PC-9 (cell line): ENCODE data around the gene TDRD5. TPM values are rescaled to one million over a fixed set of nuclear protein-coding genes. Genes with fewer than 3 reads are reported as not detected.

Experiments
- BruUV-seq: library from RNA; stranded (reverse); fragments of 400-500 nt; replicated peaks from 2 replicates; lab custom pipeline; 2021; lab: Mats Ljungman, UMichigan
- CTCF ChIA-PET: fragments of 300-600 bp; sonication (Branson Sonifier 250); formaldehyde crosslinking; loops from one replicate; lab custom pipeline; 2022; ENCODE audit warnings: antibody characterized with exemption; lab: Charles Lee
- POLR2A ChIA-PET: fragments of 300-600 bp; sonication (Branson Sonifier 250); formaldehyde crosslinking; loops from one replicate; lab custom pipeline; 2022; ENCODE audit warnings: antibody characterized with exemption; ENCODE audit not compliant: unreplicated experiment; lab: Charles Lee
- DNase-seq, 2 experiments: peaks; one replicate each; pipeline versions ENCODE4 v3.0.0 to v3.0.0-alpha.2; 2015 to 2022; ENCODE audit warnings: mixed read lengths in 1 of 2
- H2AFZ ChIP-seq: fragments of 200-600 bp; sonication (generic); 2 replicates; pipeline ENCODE4 v1.8.1; 2017; ENCODE audit warnings: antibody characterized with exemption
- H3F3A ChIP-seq: fragments of 200-600 bp; sonication (generic); 2 replicates; pipeline ENCODE4 v1.8.1; 2017; ENCODE audit warnings: antibody characterized with exemption, mild to moderate bottlenecking, low read depth; ENCODE audit not compliant: insufficient read depth
- H3K27ac ChIP-seq: fragments of 200-600 bp; sonication (generic); 2 replicates; pipeline ENCODE4 v1.6.1; 2016; ENCODE audit warnings: mixed run types
- H3K27me3 ChIP-seq: fragments of 200-600 bp; sonication (generic); 2 replicates; pipeline ENCODE4 v1.6.1; 2016; ENCODE audit warnings: low read depth, mixed run types; ENCODE audit not compliant: insufficient read depth
- H3K36me3 ChIP-seq: fragments of 200-600 bp; sonication (generic); 2 replicates; pipeline ENCODE4 v1.6.1; 2016; ENCODE audit warnings: low read depth, mixed run types
- H3K4me1 ChIP-seq: fragments of 200-600 bp; sonication (generic); replicated peaks from 2 replicates; pipeline ENCODE4 v1.6.1; 2016; ENCODE audit warnings: mixed run types; ENCODE audit not compliant: insufficient read depth
- H3K4me2 ChIP-seq: fragments of 200-600 bp; sonication (generic); 2 replicates; pipeline ENCODE4 v1.6.1; 2017; ENCODE audit warnings: mixed run types
- H3K4me3 ChIP-seq: fragments of 200-600 bp; sonication (generic); 2 replicates; pipeline ENCODE4 v1.6.1; 2016; ENCODE audit warnings: mixed run types
- H3K79me2 ChIP-seq: fragments of 200-600 bp; sonication (generic); 2 replicates; pipeline ENCODE4 v1.6.1; 2017; ENCODE audit warnings: low read depth, mixed run types
- H3K9me2 ChIP-seq: fragments of 200-600 bp; sonication (generic); 2 replicates; pipeline ENCODE4 v1.8.1; 2017; ENCODE audit warnings: mild to moderate bottlenecking; ENCODE audit not compliant: insufficient read depth
- H3K9me3 ChIP-seq: fragments of 200-600 bp; sonication (generic); 2 replicates; pipeline ENCODE4 v1.8.1; 2016; ENCODE audit warnings: low read depth; ENCODE audit not compliant: insufficient read depth
- H4K20me1 ChIP-seq: fragments of 200-600 bp; sonication (generic); 2 replicates; pipeline ENCODE4 v1.8.1; 2017; ENCODE audit not compliant: insufficient read depth
- EZH2 ChIP-seq: fragments of 200-600 bp; sonication (generic); IDR thresholded peaks from 2 replicates; pipeline ENCODE4 v1.8.0; 2017; ENCODE audit warnings: antibody characterized with exemption, low read depth
- intact Hi-C: fragments of 100-400 bp; cut with micrococcal nuclease; formaldehyde crosslinking; loops from one replicate; pipeline ENCODE4 v1.10.0; 2022; ENCODE audit not compliant: unreplicated experiment
- total RNA-seq: library from RNA; stranded (reverse); gene quantifications from 2 replicates; pipeline ENCODE4 v1.2.3, GENCODE V29; 2021
- TF ChIP-seq, protein P1 (sequence below): fragments of 200-600 bp; sonication (generic); conservative IDR thresholded peaks from 2 replicates; pipeline ENCODE4 v1.6.1; 2017; ENCODE audit warnings: mixed run types, antibody characterized with exemption, mild to moderate bottlenecking, moderate library complexity

Gene TDRD5
- total RNA-seq, 1 experiment from 2014 or later, result not detected

DNA sequence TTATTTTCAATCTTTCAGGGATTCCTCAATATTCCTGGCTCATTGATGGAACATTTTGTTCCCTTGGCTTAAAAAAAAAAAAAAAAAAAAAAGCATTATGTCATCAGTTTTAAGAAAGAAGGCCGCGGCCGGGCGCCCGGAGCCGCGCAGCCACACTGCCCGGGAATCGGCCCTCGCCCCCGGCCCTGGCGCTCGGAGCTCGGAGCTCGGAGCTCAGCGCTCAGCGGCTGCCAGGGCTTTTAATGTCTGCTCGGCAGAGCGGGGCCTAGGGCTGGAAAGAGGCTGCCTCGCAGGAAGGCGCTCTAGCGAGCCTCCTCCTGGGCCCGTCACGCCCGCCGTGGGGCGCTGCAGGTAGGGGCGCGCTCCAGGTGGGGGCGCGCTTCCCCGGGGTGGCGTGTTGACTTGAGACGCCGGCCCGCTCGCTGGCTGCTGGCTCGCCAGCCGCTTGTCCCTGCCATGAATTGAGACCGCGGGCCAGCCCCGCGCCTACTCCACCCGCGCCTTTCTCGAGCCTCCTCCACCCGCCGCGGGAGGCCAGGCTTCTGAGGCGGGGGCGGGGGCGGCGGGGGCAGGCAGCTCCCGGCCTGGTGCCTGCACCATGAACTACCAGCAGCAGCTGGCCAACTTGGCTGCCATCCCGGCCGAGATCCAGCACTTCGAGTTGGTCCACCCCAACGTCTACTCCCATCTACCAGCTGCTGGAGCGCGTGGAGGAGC lies 5.4 kb upstream of the TDRD5 start:
- Histone ChIP-seq H2AFZ (peak overlapping the region; percentile 76), H3K9me3 (no peaks in the 10 kb centered on the region), H3K27ac (no peak overlapping the region), H4K20me1 (no peaks in the 10 kb centered on the region), H3K4me3 (peak overlapping the region; percentile 55), H3K27me3 (peaks cover 27% of the 10 kb centered on the region), H3F3A (no peaks in the 10 kb centered on the region), H3K4me1 (no peaks in the 10 kb centered on the region), H3K4me2 (peak overlapping the region; percentile 82), H3K36me3 (no peaks in the 10 kb centered on the region), H3K79me2 (no peaks in the 10 kb centered on the region), H3K9me2 (no peaks in the 10 kb centered on the region)
- BruUV-seq, result no TSS peak
- POLR2A ChIA-PET, result no interaction called here
- CTCF ChIA-PET, result interaction anchor here (0.6 to 1.1 kb wide), 3 partner anchors 224 to 718 kb away, joined by 5 to 10 read pairs (median 10); no protein-coding TSS in a partner anchor
- TF ChIP-seq EZH2, result no peak
- TF ChIP-seq, protein P1, sequence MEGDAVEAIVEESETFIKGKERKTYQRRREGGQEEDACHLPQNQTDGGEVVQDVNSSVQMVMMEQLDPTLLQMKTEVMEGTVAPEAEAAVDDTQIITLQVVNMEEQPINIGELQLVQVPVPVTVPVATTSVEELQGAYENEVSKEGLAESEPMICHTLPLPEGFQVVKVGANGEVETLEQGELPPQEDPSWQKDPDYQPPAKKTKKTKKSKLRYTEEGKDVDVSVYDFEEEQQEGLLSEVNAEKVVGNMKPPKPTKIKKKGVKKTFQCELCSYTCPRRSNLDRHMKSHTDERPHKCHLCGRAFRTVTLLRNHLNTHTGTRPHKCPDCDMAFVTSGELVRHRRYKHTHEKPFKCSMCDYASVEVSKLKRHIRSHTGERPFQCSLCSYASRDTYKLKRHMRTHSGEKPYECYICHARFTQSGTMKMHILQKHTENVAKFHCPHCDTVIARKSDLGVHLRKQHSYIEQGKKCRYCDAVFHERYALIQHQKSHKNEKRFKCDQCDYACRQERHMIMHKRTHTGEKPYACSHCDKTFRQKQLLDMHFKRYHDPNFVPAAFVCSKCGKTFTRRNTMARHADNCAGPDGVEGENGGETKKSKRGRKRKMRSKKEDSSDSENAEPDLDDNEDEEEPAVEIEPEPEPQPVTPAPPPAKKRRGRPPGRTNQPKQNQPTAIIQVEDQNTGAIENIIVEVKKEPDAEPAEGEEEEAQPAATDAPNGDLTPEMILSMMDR, result peak; percentile 58
- intact Hi-C loops, result no loop called here
- DNase-seq, result peak in 1 of 2 experiments; percentile 69

DNA sequence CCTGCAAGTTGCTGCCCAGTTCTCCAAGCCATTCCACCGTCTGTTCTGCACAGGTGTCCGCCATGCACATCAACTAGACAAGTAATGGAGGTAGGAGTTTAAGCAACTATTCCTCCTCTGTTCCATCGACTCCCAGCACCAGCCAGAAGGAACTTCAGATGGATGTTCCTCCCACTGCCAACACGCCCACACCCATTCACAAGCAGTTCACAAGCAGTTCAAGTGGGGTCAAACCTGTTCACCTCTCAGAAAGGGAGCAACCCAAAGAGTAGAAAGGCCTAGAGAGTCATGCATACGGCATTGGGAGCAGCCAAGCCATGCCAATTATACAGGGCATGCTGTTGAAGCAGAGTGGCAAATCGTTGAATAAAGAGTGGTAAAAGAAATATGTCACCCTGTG lies 4.3 kb upstream of the TDRD5 start:
- intact Hi-C loops, result no loop called here

DNA sequence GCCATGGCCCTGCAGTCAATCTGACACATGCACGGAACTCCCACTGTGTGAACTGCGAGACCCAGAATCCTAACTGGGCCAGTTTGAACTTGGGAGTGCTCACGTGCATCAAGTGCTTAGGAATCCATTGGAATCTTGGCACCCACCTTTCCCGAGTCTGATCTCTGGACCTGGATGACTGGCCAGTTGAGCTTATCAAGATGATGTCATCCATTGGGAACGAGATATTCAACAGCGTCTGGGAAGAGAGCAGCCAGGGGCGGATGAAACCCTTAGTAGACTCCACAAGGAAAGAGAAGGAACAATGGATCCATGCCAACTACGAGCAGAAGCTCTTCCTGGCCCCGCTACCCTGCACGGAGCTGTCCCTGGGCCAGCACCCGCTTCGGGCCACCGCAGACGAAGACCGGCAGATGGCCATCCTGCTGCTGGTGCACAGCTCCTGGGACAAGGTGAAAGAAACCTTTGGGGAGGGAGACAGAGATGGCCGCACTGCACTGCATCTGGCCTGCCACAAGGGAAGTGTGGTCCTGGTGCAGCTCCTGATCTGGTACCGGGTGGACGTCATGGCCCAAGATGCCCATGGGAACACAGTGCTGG lies 3.1 kb upstream of the TDRD5 start:
- H3K27me3 ChIP-seq, result peaks cover 31% of the 10 kb centered on the region

More for the DNA sequence above, 4.3 kb upstream of the TDRD5 start:
- Histone ChIP-seq H3K79me2 (no peaks in the 10 kb centered on the region), H3K27me3 (peaks cover 27% of the 10 kb centered on the region), H3K9me3 (no peaks in the 10 kb centered on the region), H3K4me2 (no peak overlapping the region), H4K20me1 (no peaks in the 10 kb centered on the region), H3K9me2 (no peaks in the 10 kb centered on the region), H3K4me3 (no peak overlapping the region), H3K27ac (no peak overlapping the region), H2AFZ (no peak overlapping the region), H3F3A (no peaks in the 10 kb centered on the region), H3K4me1 (no peaks in the 10 kb centered on the region), H3K36me3 (no peaks in the 10 kb centered on the region)
- no TSS peak for BruUV-seq
- DNase-seq, result no peak
- TF ChIP-seq EZH2, result no peak
- TF ChIP-seq, protein P1, result no peak
- POLR2A ChIA-PET, result no interaction called here
- CTCF ChIA-PET, result no interaction called here

More for the DNA sequence above, 3.1 kb upstream of the TDRD5 start:
- H3K79me2 ChIP-seq, result no peaks in the 10 kb centered on the region
- no peak overlapping the region for H3K4me3 ChIP-seq
- no peaks in the 10 kb centered on the region for H3F3A ChIP-seq
- H3K4me2 ChIP-seq, result no peak overlapping the region
- no peaks in the 10 kb centered on the region for H4K20me1 ChIP-seq
- no peaks in the 10 kb centered on the region for H3K9me3 ChIP-seq
- no peaks in the 10 kb centered on the region for H3K36me3 ChIP-seq
- TF ChIP-seq, protein P1, result no peak
- no peak for TF ChIP-seq EZH2
- H2AFZ ChIP-seq, result no peak overlapping the region
- no peaks in the 10 kb centered on the region for H3K9me2 ChIP-seq
- no peaks in the 10 kb centered on the region for H3K4me1 ChIP-seq
- no TSS peak for BruUV-seq
- DNase-seq, result no peak
- ChIA-PET CTCF (no interaction called here), POLR2A (no interaction called here)
- intact Hi-C loops, result no loop called here
- no peak overlapping the region for H3K27ac ChIP-seq
